Upper lobe of left lung (tissue), 6 donors: Measurements from ENCODE around the gene GET4. TPM values are rescaled to one million over a fixed set of nuclear protein-coding genes. Genes with fewer than 3 reads are reported as not detected.
A peak's percentile ranks its signal among the peaks of the same experiment; 100 is the strongest.
"Not testable (repeated sequence)": the region's sequence is repeated elsewhere in the genome, so short reads cannot be mapped to it uniquely, and the experiment has no call there.

Experiments
- ATAC-seq, 2 donors: fragments of 200-7000 bp; cut with Tn5 transposase; one replicate each; pipeline ENCODE4 v1.9.1; 2022; ENCODE audit warnings: mild to moderate bottlenecking in 2 of 2, moderate library complexity in 2 of 2; ENCODE audit not compliant: low FRiP score in 2 of 2
- DNase-seq, 2 donors: peaks; one replicate each; pipeline ENCODE4 v3.0.0-alpha.2; 2019 to 2020
- H3K27ac ChIP-seq, 4 donors: fragments of 200-600 bp; sonication (generic); one replicate each; pipeline ENCODE4 v1.5.1; 2016 to 2019
- H3K27me3 ChIP-seq, 4 donors: fragments of 200-600 bp; sonication (generic); one replicate each; pipeline ENCODE4 v1.5.1; 2017 to 2019
- H3K36me3 ChIP-seq, 4 donors: fragments of 200-600 bp; sonication (generic); one replicate each; pipeline ENCODE4 v1.5.1; 2016 to 2019
- H3K4me1 ChIP-seq, 4 donors: fragments of 200-600 bp; sonication (generic); one replicate each; pipeline ENCODE4 v1.5.1; 2018 to 2019
- H3K4me3 ChIP-seq, 4 donors: fragments of 200-600 bp; sonication (generic); one replicate each; pipeline ENCODE4 v1.5.1; 2017 to 2019; ENCODE audit warnings: mild to moderate bottlenecking in 2 of 4, moderate library complexity in 1 of 4
- H3K9me3 ChIP-seq, 4 donors: fragments of 200-600 bp; sonication (generic); one replicate each; pipeline ENCODE4 v1.5.1; 2018 to 2019
- CTCF ChIP-seq, 6 experiments: fragments of 450-650 bp in 4 of 6; fragments of 200-600 bp in 2 of 6; sonication (generic) in 2 of 6; IDR thresholded peaks; one replicate each; pipeline ENCODE4 v1.5.1; 2016 to 2019; ENCODE audit warnings: antibody characterized with exemption in 6 of 6
- EP300 ChIP-seq, 4 donors: sonication (generic); formaldehyde crosslinking; IDR thresholded peaks; one replicate each; pipeline ENCODE4 v1.5.1; 2017; ENCODE audit warnings: antibody characterized with exemption in 4 of 4, control low read depth in 2 of 4
- POLR2A ChIP-seq, 4 donors: fragments of 450-650 bp; IDR thresholded peaks; one replicate each; pipeline ENCODE4 v1.5.1; 2016 to 2017; ENCODE audit warnings: antibody characterized with exemption in 4 of 4, mild to moderate bottlenecking in 2 of 4
- POLR2AphosphoS5 ChIP-seq, 2 donors: sonication (generic); formaldehyde crosslinking; IDR thresholded peaks; one replicate each; pipeline ENCODE4 v1.5.1; 2017; ENCODE audit warnings: antibody characterized with exemption in 2 of 2
- WGBS, 2 donors: methylation state at CpG; one replicate each; pipeline ENCODE4 v1.1.5; 2017 to 2018; 5-methylcytosine and 5-hydroxymethylcytosine counted together
- total RNA-seq, 6 donors: library from RNA; depleted of rRNA in 4 of 6; stranded (reverse); fragments of >200 nt in 4 of 6; gene quantifications; one replicate each; pipeline versions ENCODE4 v1.1.0 to v1.2.1, GENCODE V29; 2016 to 2021
- donor health status: DM: no; HTN: no; CAD: no; lungs with moderate emphysema.
- donor health status: DM: no; HTN: yes; CAD: no; lungs with severe emphysema.

Gene GET4
- total RNA-seq, 6 donors from 2014 or later, result 26.0 to 82.6 (median 40.8) TPM

- WGBS, 2 donors, result 59 to 74% methylated on average over 19 to 23 of the region's 29 CpGs
- Histone ChIP-seq H3K27ac (peak overlapping the region; percentile 39 to 81 (median 72)), H3K27me3 (no peaks in the 10 kb centered on the region), H3K4me1 (peaks cover 7 to 37% (median 29%) of the 10 kb centered on the region in 4 donors), H3K36me3 (no peaks in the 10 kb centered on the region), H3K4me3 (peak overlapping the region in 3 of 4 donors; percentile 10 to 36 (median 34)), H3K9me3 (no peaks in the 10 kb centered on the region)
- TF ChIP-seq POLR2AphosphoS5 (IDR thresholded peaks at IDR 0.05) (no peak), EP300 (IDR thresholded peaks at IDR 0.05) (no peak), CTCF (IDR thresholded peaks at IDR 0.05) (no peak), POLR2A (IDR thresholded peaks at IDR 0.05) (no peak)
- peak; percentile 19 to 54 for DNase-seq
- ATAC-seq, result no peak
Measured at GRCh38 chr7:922334-923107, 46.2 kb downstream of the GET4 start.

GRCh38 chr7:923108-924041, 47.0 kb downstream of the GET4 start:
- ATAC-seq (peak; percentile 61 to 74), DNase-seq (peak; percentile 77 to 86)
- peak overlapping the region in 3 of 4 donors; percentile 10 to 36 (median 34) for H3K4me3 ChIP-seq
- H3K27ac ChIP-seq, result peak overlapping the region; percentile 39 to 81 (median 72)
- 57 to 58% methylated on average over 4 to 37 of the region's 40 CpGs for WGBS, 2 donors
- peaks cover 7 to 37% (median 31%) of the 10 kb centered on the region in 4 donors for H3K4me1 ChIP-seq
- H3K27me3 ChIP-seq, result no peaks in the 10 kb centered on the region
- no peaks in the 10 kb centered on the region for H3K9me3 ChIP-seq
- TF ChIP-seq CTCF (IDR thresholded peaks at IDR 0.05) (peak in 1 of 6 experiments; percentile 8), EP300 (IDR thresholded peaks at IDR 0.05) (no peak), POLR2AphosphoS5 (IDR thresholded peaks at IDR 0.05) (peak; percentile 8 to 50), POLR2A (IDR thresholded peaks at IDR 0.05) (peak in 1 of 4 donors; percentile 21)
- no peaks in the 10 kb centered on the region for H3K36me3 ChIP-seq

- 91% methylated on average over 9 of the region's 25 CpGs; no CpG with 5 or more reads in 1 of the 2 donors for WGBS, 2 donors
- not testable (repeated sequence) for H3K9me3 ChIP-seq, H3K36me3 ChIP-seq, ATAC-seq, H3K27me3 ChIP-seq, DNase-seq
- Histone ChIP-seq H3K27ac (peak overlapping the region in 2 of 4 donors; percentile 69 to 76), H3K4me3 (peak overlapping the region in 1 of 4 donors; percentile 34), H3K4me1 (peaks cover 7 to 37% (median 31%) of the 10 kb centered on the region in 4 donors)
Measured at GRCh38 chr7:924042-924441, 47.7 kb downstream of the GET4 start.

- Histone ChIP-seq H3K27me3 (no peaks in the 10 kb centered on the region), H3K4me3 (no peak overlapping the region), H3K36me3 (no peaks in the 10 kb centered on the region), H3K9me3 (no peaks in the 10 kb centered on the region), H3K4me1 (peaks cover 7 to 37% (median 31%) of the 10 kb centered on the region in 4 donors), H3K27ac (peak overlapping the region in 2 of 4 donors; percentile 4 to 21)
- ATAC-seq (no peak), DNase-seq (peak; percentile 46 to 76)
- no peak for TF ChIP-seq POLR2AphosphoS5 (IDR thresholded peaks at IDR 0.05)
- WGBS, 2 donors, result 65 to 69% methylated on average over 19 to 21 of the region's 24 CpGs
Measured at GRCh38 chr7:924541-925231, 48.3 kb downstream of the GET4 start.

GRCh38 chr7:925601-926000, 49.2 kb downstream of the GET4 start:
- TF ChIP-seq EP300 (IDR thresholded peaks at IDR 0.05) (no peak), CTCF (IDR thresholded peaks at IDR 0.05) (no peak), POLR2A (IDR thresholded peaks at IDR 0.05) (no peak)
- no peak overlapping the region for H3K4me3 ChIP-seq
- H3K9me3 ChIP-seq, result no peaks in the 10 kb centered on the region
- ATAC-seq (no peak), DNase-seq (peak; percentile 63 to 84)
- H3K27ac ChIP-seq, result peak overlapping the region in 1 of 4 donors; percentile 22
- H3K4me1 ChIP-seq, result peaks cover 7 to 37% (median 31%) of the 10 kb centered on the region in 4 donors
- H3K36me3 ChIP-seq, result no peaks in the 10 kb centered on the region
- H3K27me3 ChIP-seq, result no peaks in the 10 kb centered on the region
- 47 to 69% methylated on average over 3 to 15 of the region's 18 CpGs for WGBS, 2 donors
